SU-DHL-6 (cell line): Measurements from ENCODE around the gene MPO.

Experiments
- EZH2phosphoT487 ChIP-seq: fragments of 200-600 bp; sonication (generic), shearing (Covaris generic); conservative IDR thresholded peaks from 2 replicates; pipeline ENCODE4 v1.6.1; 2018; ENCODE audit warnings: mild to moderate bottlenecking, antibody characterized with exemption, low read length, moderate library complexity, mixed read lengths
- TF ChIP-seq, protein P1 (sequence below): fragments of 200-600 bp; sonication (generic); IDR thresholded peaks from one replicate; pipeline ENCODE4 v1.5.1; 2017; ENCODE audit warnings: antibody characterized with exemption, mild to moderate bottlenecking, low read length, moderate library complexity; ENCODE audit not compliant: insufficient read depth, poor library complexity, severe bottlenecking

DNA sequence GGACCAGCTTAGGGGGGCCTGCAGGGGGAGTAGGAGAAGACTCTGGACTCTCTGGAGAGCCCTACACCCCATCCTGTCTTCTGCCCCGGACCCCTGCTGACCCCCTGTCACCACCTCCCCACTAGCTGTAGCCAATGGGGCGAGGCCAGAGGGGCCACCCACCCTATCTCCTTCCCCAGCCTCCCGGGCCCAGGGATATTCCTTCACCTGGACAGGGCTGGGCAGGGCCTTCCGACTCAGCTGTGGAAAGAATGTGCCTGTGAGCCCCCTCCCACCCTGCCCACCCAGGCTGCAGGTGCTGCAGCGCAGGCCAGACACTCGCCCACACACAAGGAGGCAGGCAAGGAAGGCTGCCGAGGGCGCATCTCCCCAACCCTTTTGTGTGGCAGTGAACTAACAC lies 24.9 kb upstream of the MPO start:
- TF ChIP-seq, protein P1, sequence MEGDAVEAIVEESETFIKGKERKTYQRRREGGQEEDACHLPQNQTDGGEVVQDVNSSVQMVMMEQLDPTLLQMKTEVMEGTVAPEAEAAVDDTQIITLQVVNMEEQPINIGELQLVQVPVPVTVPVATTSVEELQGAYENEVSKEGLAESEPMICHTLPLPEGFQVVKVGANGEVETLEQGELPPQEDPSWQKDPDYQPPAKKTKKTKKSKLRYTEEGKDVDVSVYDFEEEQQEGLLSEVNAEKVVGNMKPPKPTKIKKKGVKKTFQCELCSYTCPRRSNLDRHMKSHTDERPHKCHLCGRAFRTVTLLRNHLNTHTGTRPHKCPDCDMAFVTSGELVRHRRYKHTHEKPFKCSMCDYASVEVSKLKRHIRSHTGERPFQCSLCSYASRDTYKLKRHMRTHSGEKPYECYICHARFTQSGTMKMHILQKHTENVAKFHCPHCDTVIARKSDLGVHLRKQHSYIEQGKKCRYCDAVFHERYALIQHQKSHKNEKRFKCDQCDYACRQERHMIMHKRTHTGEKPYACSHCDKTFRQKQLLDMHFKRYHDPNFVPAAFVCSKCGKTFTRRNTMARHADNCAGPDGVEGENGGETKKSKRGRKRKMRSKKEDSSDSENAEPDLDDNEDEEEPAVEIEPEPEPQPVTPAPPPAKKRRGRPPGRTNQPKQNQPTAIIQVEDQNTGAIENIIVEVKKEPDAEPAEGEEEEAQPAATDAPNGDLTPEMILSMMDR: no peak
- no peak for TF ChIP-seq EZH2phosphoT487
